Inferior parietal cortex (tissue), 1 donor: ENCODE data around the gene HOXA1.
"Not testable (repeated sequence)": the region's sequence is repeated elsewhere in the genome, so short reads cannot be mapped to it uniquely, and the experiment has no call there.

Experiments
- DNase-seq: peaks from one replicate; pipeline ENCODE4 v3.0.0-alpha.2; 2016; ENCODE audit errors: extremely low spot score

HOXA1 gene

DNA sequence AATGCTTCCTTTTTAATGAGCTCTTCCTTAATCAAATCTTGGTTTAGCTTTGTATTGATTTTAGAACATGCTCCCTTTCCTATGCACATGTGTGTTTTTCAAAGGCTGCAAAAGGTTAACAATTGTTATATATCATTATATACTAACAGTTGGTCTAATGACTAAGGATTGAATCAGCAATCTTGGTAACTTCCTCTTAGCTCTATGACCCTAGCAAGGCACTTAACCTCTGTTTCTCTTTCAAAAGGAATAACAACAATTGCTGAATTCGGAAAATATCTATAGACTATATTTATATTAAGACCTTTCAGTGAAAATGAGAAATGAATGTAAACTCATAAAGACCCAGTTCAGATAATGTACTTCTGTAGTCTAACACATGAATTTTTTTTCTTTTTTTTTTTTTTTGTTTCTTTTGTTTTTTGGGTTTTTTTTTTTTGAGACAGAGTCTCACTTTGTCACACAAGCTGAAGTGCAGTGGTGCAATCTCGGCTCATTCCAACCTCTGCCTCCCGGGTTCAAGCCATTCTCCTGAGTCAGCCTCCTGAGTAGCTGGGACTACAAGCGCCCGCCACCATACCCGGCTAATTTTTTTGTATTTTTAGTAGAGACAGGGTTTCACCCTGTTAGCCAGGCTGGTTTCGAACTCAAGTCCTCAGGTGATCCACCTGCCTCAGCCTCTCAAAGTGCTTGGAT is 48.8 kb downstream of the HOXA1 start:
- no peak for DNase-seq

DNA sequence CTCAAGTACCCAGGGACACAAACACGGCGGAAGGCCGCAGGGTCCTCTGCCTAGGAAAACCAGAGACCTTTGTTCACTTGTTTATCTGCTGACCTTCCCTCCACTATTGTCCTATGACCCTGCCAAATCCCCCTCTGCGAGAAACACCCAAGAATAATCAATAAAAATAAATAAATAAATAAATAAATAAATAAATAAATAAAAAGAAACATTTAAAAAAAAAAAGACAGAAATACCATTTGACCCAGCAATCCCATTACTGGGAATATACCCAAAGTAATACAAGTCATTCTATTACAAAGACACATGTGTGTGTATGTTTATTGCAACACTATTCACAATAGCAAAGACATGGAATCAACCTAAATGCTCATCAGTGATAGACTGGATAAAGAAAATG is 49.8 kb downstream of the HOXA1 start:
- DNase-seq, result not testable (repeated sequence)

DNA sequence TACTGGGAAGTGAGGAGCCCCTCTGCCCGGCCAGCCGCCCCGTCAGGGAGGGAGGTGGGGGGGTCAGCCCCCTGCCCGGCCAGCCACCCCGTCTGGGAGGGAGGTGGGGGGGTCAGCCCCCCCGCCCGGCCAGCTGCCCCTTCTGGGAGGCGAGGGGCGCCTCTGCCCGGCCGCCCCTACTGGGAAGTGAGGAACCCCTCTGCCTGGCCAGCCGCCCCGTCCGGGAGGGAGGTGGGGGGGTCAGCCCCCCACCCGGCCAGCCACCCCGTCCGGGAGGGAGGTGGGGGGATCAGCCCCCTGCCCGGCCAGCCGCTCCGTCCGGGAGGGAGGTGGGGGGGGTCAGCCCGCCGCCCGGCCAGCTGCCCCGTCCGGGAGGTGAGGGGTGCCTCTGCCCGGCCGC is 50.7 kb downstream of the HOXA1 start:
- DNase-seq, result not testable (repeated sequence)
